Stimulated activated naive CD8-positive, alpha-beta T cell treated with anti-CD3 and anti-CD28 coated beads, Interleukin-15, amount 100 ng/mL, for 72 hours (primary cell): ENCODE results near the gene CD177.
"Not testable (repeated sequence)": the region's sequence is repeated elsewhere in the genome, so short reads cannot be mapped to it uniquely, and the experiment has no call there.

ENCODE experiments used
- ATAC-seq: fragments of 150-1000 bp; cut with Tn5 transposase; 2 replicates; pipeline ENCODE4 v1.10.0; 2021; ENCODE audit warnings: mild to moderate bottlenecking, moderate library complexity
- DNase-seq, 2 donors: peaks; one replicate each; pipeline ENCODE4 v3.0.0; 2021 to 2022
- H3K27ac Mint-ChIP-seq, 2 donors: one replicate each; pipeline ENCODE4 v1.8.0; 2022; ENCODE audit warnings: mild to moderate bottlenecking in 2 of 2, mixed read lengths in 2 of 2, moderate library complexity in 2 of 2
- H3K27me3 Mint-ChIP-seq: one replicate; pipeline ENCODE4 v1.8.0; 2022; ENCODE audit warnings: mixed read lengths
- H3K4me1 Mint-ChIP-seq: one replicate; pipeline ENCODE4 v1.8.0; 2022; ENCODE audit warnings: mild to moderate bottlenecking, mixed read lengths
- H3K4me3 Mint-ChIP-seq, 2 donors: one replicate each; pipeline ENCODE4 v1.8.0; 2022; ENCODE audit warnings: mild to moderate bottlenecking in 2 of 2, mixed read lengths in 2 of 2, moderate library complexity in 1 of 2
- H3K9me3 Mint-ChIP-seq, 2 donors: one replicate each; pipeline ENCODE4 v1.8.0; 2022; ENCODE audit warnings: mixed read lengths in 2 of 2

Gene CD177

DNA sequence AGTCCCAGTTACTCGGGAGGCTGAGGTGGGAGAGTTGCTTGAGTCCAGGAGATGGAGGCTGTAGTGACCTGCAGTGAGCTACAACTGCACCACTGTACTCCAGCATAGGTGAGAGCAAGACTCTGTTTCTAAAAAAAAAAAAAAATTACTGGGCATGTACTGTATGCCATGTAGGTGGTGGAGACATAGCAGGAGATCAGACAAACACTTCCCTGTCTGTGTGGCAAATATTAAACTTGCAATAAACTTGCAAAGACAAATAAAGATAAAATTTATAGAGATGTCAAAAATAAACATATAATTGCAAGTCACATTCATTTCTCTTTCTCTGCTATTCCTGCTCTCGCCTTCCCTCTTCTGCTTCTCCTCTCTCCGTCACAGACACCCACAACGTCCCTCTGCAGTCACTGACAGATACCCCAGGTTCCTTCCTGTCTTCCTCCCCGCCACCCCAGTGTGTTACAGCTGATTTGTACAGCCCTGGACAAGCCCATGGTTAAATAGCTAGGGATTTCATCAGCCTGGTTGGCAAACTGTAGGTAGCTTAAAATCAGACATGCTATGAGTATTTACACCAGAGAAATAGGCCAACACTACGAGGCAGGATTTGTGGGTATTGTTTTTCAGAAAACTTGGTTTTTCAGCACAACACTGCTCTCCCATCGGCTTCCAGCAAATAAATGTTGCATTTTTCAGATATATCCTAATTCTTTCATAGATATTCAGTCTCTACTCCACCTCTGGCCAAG is 1.3 kb upstream of the CD177 start:
- Mint-ChIP-seq H3K27me3 (peaks cover 30% of the 10 kb centered on the region), H3K4me3 (no peak overlapping the region), H3K9me3 (peaks cover 0 to 2% of the 10 kb centered on the region in 2 donors), H3K27ac (peak overlapping the region in 1 of 2 donors; percentile 41), H3K4me1 (no peaks in the 10 kb centered on the region)
- ATAC-seq (no peak), DNase-seq (no peak)

DNA sequence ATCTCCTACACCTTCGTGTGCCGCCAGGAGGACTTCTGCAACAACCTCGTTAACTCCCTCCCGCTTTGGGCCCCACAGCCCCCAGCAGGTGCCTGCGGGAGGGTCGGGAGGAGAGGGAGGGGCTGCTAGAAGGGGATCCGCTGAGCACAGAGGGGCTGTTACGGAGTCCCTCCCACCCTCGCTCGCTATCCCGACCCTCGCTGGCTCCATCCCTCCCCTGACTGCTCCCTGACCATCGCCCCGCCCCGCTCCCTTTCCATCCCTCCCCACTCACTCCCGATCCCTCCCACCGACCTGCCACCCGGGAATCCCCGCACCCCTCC is 780 bp downstream of the CD177 start:
- Mint-ChIP-seq H3K27ac (no peak overlapping the region), H3K9me3 (no peaks in the 10 kb centered on the region), H3K4me1 (no peaks in the 10 kb centered on the region), H3K4me3 (no peak overlapping the region), H3K27me3 (peaks cover 30% of the 10 kb centered on the region)
- ATAC-seq (no peak), DNase-seq (no peak)

DNA sequence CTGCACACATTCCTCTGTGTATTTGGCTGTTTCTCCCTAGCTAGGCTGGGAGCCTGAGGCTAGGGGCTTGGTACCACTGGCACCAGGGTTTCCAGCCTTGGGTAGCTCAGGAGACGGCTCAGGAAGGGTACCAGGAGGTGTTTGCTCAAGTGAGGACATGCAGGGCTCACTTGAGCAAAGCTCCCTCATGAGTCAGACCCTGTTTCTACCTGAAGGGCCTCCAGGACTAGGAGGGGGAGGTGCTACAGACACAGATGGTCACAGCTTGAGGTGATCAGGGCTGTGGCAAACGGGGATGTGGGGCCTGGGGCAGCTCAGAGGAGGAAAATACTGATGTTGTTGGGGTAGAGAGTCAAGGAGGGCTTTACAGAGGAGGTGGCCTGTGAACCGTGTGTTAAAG is 3.3 kb downstream of the CD177 start:
- not testable (repeated sequence) for DNase-seq, H3K9me3 Mint-ChIP-seq, H3K4me1 Mint-ChIP-seq, ATAC-seq, H3K27ac Mint-ChIP-seq, H3K4me3 Mint-ChIP-seq
- peaks cover 30% of the 10 kb centered on the region for H3K27me3 Mint-ChIP-seq

DNA sequence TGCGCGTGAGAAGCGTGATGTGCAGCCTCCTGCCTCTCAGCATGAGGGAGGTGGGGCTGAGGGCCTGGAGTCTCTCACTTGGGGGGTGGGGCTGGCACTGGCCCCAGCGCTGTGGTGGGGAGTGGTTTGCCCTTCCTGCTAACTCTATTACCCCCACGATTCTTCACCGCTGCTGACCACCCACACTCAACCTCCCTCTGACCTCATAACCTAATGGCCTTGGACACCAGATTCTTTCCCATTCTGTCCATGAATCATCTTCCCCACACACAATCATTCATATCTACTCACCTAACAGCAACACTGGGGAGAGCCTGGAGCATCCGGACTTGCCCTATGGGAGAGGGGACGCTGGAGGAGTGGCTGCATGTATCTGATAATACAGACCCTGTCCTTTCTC is 8.7 kb downstream of the CD177 start:
- Mint-ChIP-seq H3K27ac (no peak overlapping the region), H3K27me3 (peaks cover 21% of the 10 kb centered on the region), H3K9me3 (no peaks in the 10 kb centered on the region), H3K4me1 (no peaks in the 10 kb centered on the region), H3K4me3 (no peak overlapping the region)
- no peak for ATAC-seq
- no peak for DNase-seq

DNA sequence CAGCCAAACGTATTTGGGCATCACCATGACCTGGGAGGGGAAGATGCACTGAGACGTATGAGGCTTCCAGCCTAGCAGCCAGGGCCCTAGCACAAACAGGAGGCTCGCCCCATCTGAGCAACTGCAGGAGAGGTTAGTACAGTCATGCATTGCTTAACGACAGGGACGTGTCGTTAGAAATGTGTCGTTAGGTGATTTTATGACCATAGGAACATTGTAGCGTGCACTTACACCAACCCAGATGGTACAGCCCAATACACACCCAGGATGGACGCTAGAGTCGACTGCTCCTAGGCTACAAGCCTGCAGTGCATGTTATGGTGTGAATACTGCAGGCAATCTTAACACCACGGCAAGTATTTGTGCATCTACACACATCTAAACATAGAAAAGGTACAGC is 9.3 kb downstream of the CD177 start:
- DNase-seq (no peak), ATAC-seq (no peak)
- H3K27me3 Mint-ChIP-seq, result peaks cover 21% of the 10 kb centered on the region
- no peaks in the 10 kb centered on the region for H3K9me3 Mint-ChIP-seq
- no peaks in the 10 kb centered on the region for H3K4me1 Mint-ChIP-seq
- no peak overlapping the region for H3K4me3 Mint-ChIP-seq
- no peak overlapping the region for H3K27ac Mint-ChIP-seq

DNA sequence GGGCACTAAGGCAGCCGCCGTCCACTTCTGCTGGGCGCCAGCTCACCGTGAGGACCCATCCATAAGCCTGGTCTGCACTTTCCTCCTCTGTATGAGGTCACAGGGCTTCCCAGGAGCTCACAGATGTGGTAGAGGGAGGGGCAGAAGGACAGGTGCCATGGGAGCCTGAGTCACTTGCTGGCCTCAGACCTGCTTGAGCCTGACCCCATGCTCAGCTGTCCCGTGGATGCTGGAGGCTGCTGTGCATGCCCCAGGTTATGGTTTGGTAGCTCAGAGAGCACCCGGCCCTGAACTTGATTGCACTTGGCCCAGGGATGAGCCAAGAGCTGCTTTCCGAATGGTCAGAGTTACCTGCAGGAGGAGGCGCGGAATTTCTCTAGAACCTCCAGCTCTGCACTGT is 12.2 kb downstream of the CD177 start:
- H3K27ac Mint-ChIP-seq, H3K4me1 Mint-ChIP-seq, DNase-seq, ATAC-seq, H3K4me3 Mint-ChIP-seq, H3K9me3 Mint-ChIP-seq: not testable (repeated sequence)
- H3K27me3 Mint-ChIP-seq, result peaks cover 21% of the 10 kb centered on the region

DNA sequence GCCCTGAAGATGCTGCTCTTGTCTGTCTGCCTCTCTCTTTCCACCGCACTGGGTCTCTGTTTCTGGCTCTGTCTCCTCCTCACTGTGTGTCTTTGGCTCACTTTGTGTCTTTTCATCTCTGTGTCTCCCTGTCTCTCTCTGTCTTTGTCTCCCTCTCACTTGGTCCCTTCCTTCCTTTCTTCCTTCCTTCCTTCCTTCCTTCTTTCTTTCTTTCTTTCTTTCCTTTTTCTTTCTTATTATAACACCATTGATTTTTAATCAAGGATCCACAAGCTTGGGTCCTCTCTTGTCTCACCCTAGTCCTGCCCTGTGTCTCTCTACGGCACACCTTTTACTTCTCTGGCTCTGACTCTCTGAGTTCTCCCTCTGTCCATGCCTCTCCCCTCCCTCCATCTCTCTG is 14.3 kb downstream of the CD177 start:
- DNase-seq (no peak), ATAC-seq (no peak)
- Mint-ChIP-seq H3K4me1 (no peaks in the 10 kb centered on the region), H3K27me3 (peaks cover 11% of the 10 kb centered on the region), H3K4me3 (no peak overlapping the region), H3K27ac (no peak overlapping the region), H3K9me3 (no peaks in the 10 kb centered on the region)

DNA sequence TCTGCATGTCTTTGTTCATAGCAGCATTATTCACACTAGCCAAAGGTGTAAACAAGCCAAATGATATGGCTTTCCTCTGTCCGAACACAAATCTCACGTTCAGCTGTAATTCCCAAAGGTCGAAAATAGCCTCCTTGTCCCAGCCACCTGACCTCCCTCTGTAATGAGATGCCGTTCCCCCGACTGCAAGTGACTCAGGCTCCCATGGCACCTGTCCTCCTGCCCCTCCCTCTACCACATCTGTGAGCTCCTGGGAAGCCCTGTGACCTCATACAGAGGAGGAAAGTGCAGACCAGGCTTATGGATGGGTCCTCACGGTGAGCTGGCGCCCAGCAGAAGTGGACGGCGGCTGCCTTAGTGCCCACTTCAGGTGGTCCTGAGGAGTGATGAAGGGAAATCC is 15.4 kb downstream of the CD177 start:
- DNase-seq, H3K27ac Mint-ChIP-seq, H3K4me1 Mint-ChIP-seq, H3K9me3 Mint-ChIP-seq, H3K27me3 Mint-ChIP-seq, H3K4me3 Mint-ChIP-seq, ATAC-seq: not testable (repeated sequence)

DNA sequence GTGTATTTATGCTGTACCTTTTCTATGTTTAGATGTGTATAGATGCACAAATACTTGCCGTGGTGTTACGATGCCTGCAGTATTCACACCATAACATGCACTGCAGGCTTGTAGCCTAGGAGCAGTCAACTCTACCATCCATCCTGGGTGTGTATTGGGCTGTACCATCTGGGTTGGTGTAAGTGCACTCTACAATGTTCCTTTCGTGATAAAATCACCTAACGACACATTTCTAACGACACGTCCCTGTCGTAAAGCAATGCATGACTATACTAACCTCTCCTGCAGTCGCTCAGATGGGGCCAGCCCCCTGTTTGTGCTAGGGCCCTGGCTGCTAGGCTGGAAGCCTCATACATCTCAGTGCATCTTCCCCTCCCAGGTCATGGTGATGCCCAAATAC is 18.4 kb downstream of the CD177 start:
- Mint-ChIP-seq H3K4me3 (no peak overlapping the region), H3K27me3 (no peaks in the 10 kb centered on the region), H3K4me1 (no peaks in the 10 kb centered on the region), H3K9me3 (no peaks in the 10 kb centered on the region), H3K27ac (no peak overlapping the region)
- no peak for DNase-seq
- ATAC-seq, result no peak

DNA sequence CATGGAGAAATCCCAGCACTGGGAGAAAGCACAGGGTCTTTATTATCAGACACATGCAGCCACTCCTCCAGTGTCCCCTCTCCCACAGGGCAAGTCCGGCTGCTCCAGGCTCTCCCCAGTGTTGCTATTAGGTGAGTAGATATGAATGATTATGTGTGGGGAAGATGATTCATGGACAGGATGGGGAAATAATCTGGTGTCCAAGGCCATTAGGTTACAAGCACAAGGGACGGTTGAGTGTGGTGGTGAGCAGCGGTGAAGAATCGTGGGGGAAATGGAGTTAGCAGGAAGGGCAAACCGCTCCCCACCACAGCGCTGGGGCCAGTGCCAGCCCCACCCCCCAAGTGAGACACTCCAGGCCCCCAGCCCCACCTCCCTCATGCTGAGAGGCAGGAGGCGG is 19.0 kb downstream of the CD177 start:
- H3K27me3 Mint-ChIP-seq, result no peaks in the 10 kb centered on the region
- no peaks in the 10 kb centered on the region for H3K4me1 Mint-ChIP-seq
- ATAC-seq (no peak), DNase-seq (no peak)
- H3K9me3 Mint-ChIP-seq, result no peaks in the 10 kb centered on the region
- no peak overlapping the region for H3K4me3 Mint-ChIP-seq
- H3K27ac Mint-ChIP-seq, result no peak overlapping the region

DNA sequence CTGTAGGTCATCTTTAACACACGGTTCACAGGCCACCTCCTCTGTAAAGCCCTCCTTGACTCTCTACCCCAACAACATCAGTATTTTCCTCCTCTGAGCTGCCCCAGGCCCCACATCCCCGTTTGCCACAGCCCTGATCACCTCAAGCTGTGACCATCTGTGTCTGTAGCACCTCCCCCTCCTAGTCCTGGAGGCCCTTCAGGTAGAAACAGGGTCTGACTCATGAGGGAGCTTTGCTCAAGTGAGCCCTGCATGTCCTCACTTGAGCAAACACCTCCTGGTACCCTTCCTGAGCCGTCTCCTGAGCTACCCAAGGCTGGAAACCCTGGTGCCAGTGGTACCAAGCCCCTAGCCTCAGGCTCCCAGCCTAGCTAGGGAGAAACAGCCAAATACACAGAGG is 24.1 kb downstream of the CD177 start:
- not testable (repeated sequence) for H3K4me1 Mint-ChIP-seq, DNase-seq, H3K27ac Mint-ChIP-seq, H3K4me3 Mint-ChIP-seq, ATAC-seq, H3K27me3 Mint-ChIP-seq, H3K9me3 Mint-ChIP-seq

DNA sequence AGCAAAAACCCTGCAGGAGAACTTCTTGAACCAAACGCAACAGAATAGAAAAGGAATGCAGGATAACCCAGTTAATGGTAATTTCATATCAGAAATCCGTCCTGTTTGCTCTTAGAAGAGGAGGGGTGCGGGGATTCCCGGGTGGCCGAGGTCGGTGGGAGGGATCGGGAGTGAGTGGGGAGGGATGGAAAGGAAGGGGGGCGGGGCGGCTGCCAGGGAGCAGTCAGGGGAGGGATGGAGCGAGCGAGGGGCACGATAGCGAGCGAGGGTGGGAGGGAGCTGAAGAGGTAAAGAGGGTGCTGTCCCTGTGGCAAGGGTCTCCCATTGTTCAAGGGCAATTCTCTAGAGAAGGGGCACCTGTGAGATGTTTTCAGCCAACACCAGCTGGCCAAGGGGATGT is 26.5 kb downstream of the CD177 start:
- Mint-ChIP-seq H3K4me1 (peaks cover 7% of the 10 kb centered on the region), H3K27me3 (peaks cover 8% of the 10 kb centered on the region), H3K27ac (no peak overlapping the region), H3K4me3 (no peak overlapping the region), H3K9me3 (no peaks in the 10 kb centered on the region)
- DNase-seq (no peak), ATAC-seq (no peak)

DNA sequence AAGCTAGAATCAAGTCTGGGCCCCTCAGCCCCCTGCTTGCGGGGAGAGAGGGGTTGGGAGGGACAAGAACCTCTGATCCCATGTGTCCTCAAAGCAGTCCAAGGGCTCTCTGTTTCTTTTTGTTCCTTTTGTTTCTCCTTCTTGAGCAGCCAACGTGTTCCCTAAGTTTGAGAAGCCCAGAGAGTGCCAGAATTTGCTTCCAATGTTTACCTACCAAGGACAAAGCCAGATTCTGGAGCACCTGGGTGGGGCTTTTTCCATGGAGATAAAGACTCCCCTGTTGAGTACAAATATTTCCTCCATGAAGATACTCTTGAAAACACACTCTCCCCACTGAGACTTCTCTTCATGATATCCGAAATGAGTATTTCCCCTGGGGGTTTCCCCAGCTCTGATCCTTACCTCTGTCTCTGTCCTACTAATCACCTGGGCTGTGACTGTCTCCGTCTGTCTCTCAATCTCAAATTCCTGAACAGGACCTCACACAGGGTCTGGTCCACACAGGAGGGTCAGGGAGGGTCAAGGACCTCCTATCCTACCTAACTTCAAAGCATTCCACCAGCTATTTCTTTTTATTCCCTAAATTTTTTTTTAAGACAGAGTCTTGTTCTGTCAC is 27.4 kb downstream of the CD177 start:
- DNase-seq (no peak), ATAC-seq (no peak)
- peaks cover 8% of the 10 kb centered on the region for H3K27me3 Mint-ChIP-seq
- no peak overlapping the region for H3K4me3 Mint-ChIP-seq
- H3K4me1 Mint-ChIP-seq, result peaks cover 7% of the 10 kb centered on the region
- no peaks in the 10 kb centered on the region for H3K9me3 Mint-ChIP-seq
- peak overlapping the region in 1 of 2 donors; percentile 27 for H3K27ac Mint-ChIP-seq

DNA sequence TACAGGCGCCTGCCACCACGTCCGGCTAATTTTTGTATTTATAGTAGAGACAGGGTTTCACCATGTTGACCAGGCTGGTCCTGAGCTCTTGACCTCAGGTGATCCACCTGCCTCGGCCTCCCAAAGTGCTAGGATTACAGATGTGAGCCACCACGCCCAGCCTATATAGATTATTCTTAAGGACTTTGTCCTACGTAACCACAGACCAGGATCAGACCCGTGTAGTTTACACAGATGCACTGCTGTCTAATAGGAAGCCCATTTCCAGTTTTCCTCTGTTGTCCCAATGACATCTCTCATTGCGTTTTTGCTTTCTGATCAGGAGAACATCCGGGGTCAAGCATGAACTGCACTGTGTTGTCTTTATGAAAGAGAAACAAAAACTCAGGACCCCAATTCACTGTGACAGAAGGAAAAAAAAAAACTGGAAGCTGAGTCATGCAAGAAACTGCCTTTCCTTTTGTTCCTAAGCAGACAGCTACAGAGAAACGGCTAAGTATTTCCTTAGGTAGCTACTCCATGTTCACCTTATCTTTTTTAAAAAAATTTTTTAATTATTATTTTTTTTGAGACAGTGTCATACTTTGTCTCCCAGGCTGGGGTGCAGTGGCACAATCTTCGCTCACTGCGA is 29.2 kb downstream of the CD177 start:
- not testable (repeated sequence) for H3K27me3 Mint-ChIP-seq, DNase-seq, H3K9me3 Mint-ChIP-seq, ATAC-seq, H3K27ac Mint-ChIP-seq, H3K4me1 Mint-ChIP-seq
- peak overlapping the region in 1 of 2 donors; percentile 29 for H3K4me3 Mint-ChIP-seq

DNA sequence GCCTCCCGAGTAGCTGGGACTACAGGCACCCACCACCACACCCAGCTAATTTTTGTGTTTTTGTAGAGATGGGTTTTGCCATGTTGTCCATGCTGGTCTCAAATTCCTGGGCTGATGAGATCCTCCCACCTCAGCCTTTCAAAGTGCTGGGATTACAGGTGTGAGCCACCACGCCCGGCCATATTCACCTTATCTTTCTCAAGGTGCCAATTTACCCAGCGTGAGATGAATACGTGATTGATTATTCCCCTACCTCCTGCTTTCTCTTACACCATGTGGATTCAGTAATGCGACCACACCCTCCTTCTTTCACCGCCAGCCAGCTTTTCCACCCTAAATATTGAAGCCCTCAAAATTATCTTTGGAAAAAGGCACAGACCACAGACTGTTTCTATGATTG is 29.8 kb downstream of the CD177 start:
- ATAC-seq, H3K27me3 Mint-ChIP-seq, H3K9me3 Mint-ChIP-seq, H3K4me3 Mint-ChIP-seq, H3K4me1 Mint-ChIP-seq, DNase-seq: not testable (repeated sequence)
- peak overlapping the region in 1 of 2 donors; percentile 82 for H3K27ac Mint-ChIP-seq

DNA sequence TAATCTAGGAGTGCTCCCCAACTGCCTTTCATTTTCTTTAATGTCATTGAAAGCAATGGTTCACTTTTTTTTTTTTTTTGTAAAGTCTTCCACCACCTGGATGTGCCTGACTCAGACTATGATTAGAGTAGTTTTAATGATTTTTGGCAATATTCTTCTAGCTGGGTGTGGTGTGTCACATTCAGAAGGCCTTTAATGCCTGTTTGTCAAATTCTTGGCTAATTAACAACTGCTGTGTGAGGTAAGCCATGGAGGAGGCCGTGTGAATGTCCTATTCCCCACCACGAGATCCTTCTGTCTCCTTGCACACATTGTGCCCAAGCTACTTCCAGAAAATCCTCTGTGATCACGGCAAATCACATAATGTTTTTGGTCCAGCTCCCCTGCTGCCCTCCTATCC is 30.3 kb downstream of the CD177 start:
- H3K4me3 Mint-ChIP-seq, H3K27ac Mint-ChIP-seq, H3K27me3 Mint-ChIP-seq, H3K9me3 Mint-ChIP-seq, H3K4me1 Mint-ChIP-seq, DNase-seq, ATAC-seq: not testable (repeated sequence)
